HCT116 (cell line): ENCODE data around the gene CAMK2D. TPM values are rescaled to one million over a fixed set of nuclear protein-coding genes. Genes with fewer than 3 reads are reported as not detected.

ENCODE experiments used
- ATAC-seq: fragments of 200-7000 bp; cut with Tn5 transposase; 2 replicates; pipeline ENCODE4 v1.9.1; 2020; ENCODE audit warnings: mild to moderate bottlenecking, moderate library complexity
- BruUV-seq: library from RNA; stranded (reverse); fragments of 400-500 nt; replicated peaks from 2 replicates; lab custom pipeline; 2021; lab: Mats Ljungman, UMichigan
- CTCF ChIA-PET: fragments of 300-600 bp; sonication (Branson Sonifier 250); formaldehyde crosslinking; loops from one replicate; lab custom pipeline; 2021; ENCODE audit warnings: antibody characterized with exemption; lab: Charles Lee
- POLR2A ChIA-PET: fragments of 300-600, 350-600 bp; sonication (Branson Sonifier 250); formaldehyde crosslinking; loops from one replicate; lab custom pipeline; 2021; ENCODE audit warnings: antibody characterized with exemption; lab: Charles Lee
- RAD21 ChIA-PET, 2 experiments: fragments of 300-600 bp; sonication (Branson Sonifier 250); formaldehyde crosslinking; loops; one replicate each; lab custom pipeline; 2023; ENCODE audit warnings: low total read pairs in 2 of 2; ENCODE audit not compliant: uncharacterized antibody in 2 of 2, unreplicated experiment in 2 of 2, low non-redundant PET in 1 of 2; lab: Charles Lee
- DNase-seq: peaks from one replicate; pipeline ENCODE4 v3.0.0-alpha.2; 2010; ENCODE audit warnings: low read depth, low spot score
- H2AFZ ChIP-seq: fragments of 200-600 bp; shearing (Covaris generic), sonication (generic); 2 replicates; pipeline ENCODE4 v1.6.1; 2017; ENCODE audit warnings: low read depth, mixed run types, mixed read lengths, antibody characterized with exemption, low read length; ENCODE audit not compliant: poor library complexity, severe bottlenecking
- H3K27ac ChIP-seq: 2 replicates; pipeline ENCODE4 v1.5.1; 2012; ENCODE audit warnings: low read depth, low read length
- H3K27me3 ChIP-seq: fragments of 200-600 bp; sonication (generic); 2 replicates; pipeline ENCODE4 v1.6.1; 2016; ENCODE audit warnings: mixed run types, low read length, mixed read lengths; ENCODE audit not compliant: insufficient read depth
- H3K36me3 ChIP-seq, 2 experiments: fragments of 200-500 bp in 1 of 2; fragments of 200-600 bp in 1 of 2; sonication (Bioruptor generic) in 1 of 2; sonication (generic) in 1 of 2; 2 replicates each; pipeline versions ENCODE4 v1.5.1 to v1.6.1; 2014 to 2016; ENCODE audit warnings: low read length in 2 of 2, inconsistent platforms in 1 of 2, mixed read lengths in 1 of 2, mixed run types in 1 of 2; ENCODE audit not compliant: insufficient read depth in 2 of 2, control insufficient read depth in 1 of 2
- H3K4me1 ChIP-seq, 2 experiments: fragments of 200-600 bp in 1 of 2; sonication (generic) in 1 of 2; 2 replicates each; pipeline versions ENCODE4 v1.5.1 to v1.6.1; 2012 to 2017; ENCODE audit warnings: low read length in 2 of 2, inconsistent platforms in 1 of 2, mild to moderate bottlenecking in 1 of 2, mixed read lengths in 1 of 2, mixed run types in 1 of 2, moderate library complexity in 1 of 2; ENCODE audit not compliant: insufficient read depth in 2 of 2, control insufficient read depth in 1 of 2
- H3K4me2 ChIP-seq: fragments of 200-600 bp; sonication (generic); 2 replicates; pipeline ENCODE4 v1.6.1; 2017; ENCODE audit warnings: mixed run types, low read length, mixed read lengths
- H3K4me3 ChIP-seq, 2 experiments: fragments of 200-600 bp in 1 of 2; sonication (generic) in 1 of 2; replicated peaks in 1 of 2; 2 replicates each; pipeline ENCODE4 v1.5.1; 2011 to 2016; ENCODE audit warnings: low read length in 2 of 2, control low read depth in 1 of 2, low read depth in 1 of 2, mild to moderate bottlenecking in 1 of 2, mixed read lengths in 1 of 2, mixed run types in 1 of 2
- H3K79me2 ChIP-seq: fragments of 200-600 bp; sonication (generic); 2 replicates; pipeline ENCODE4 v1.6.1; 2017; ENCODE audit warnings: mild to moderate bottlenecking, mixed run types, low read length, moderate library complexity, mixed read lengths; ENCODE audit not compliant: insufficient read depth
- H3K9ac ChIP-seq: fragments of 200-600 bp; sonication (generic); 2 replicates; pipeline ENCODE4 v1.6.1; 2016; ENCODE audit warnings: low read length, mixed read lengths
- H3K9me2 ChIP-seq: fragments of 200-600 bp; sonication (generic), shearing (Covaris generic); 2 replicates; pipeline ENCODE4 v1.6.1; 2017; ENCODE audit warnings: mixed run types, mild to moderate bottlenecking, moderate library complexity; ENCODE audit not compliant: insufficient read depth
- H3K9me3 ChIP-seq, 2 experiments: fragments of 200-500 bp in 1 of 2; fragments of 200-600 bp in 1 of 2; sonication (Bioruptor generic) in 1 of 2; sonication (generic) in 1 of 2; 2 replicates each; pipeline ENCODE4 v1.6.1; 2014 to 2017; ENCODE audit warnings: low read length in 2 of 2, mixed read lengths in 2 of 2, inconsistent platforms in 1 of 2, low read depth in 1 of 2, mild to moderate bottlenecking in 1 of 2, mixed run types in 1 of 2, moderate library complexity in 1 of 2; ENCODE audit not compliant: control insufficient read depth in 1 of 2, insufficient read depth in 1 of 2
- H4K20me1 ChIP-seq: fragments of 200-600 bp; sonication (generic), shearing (Covaris generic); 2 replicates; pipeline ENCODE4 v1.6.1; 2017; ENCODE audit warnings: mixed run types, mild to moderate bottlenecking, moderate library complexity; ENCODE audit not compliant: insufficient read depth
- CBX3 ChIP-seq: IDR thresholded peaks from 2 replicates; pipeline ENCODE4 v1.6.1; 2012; ENCODE audit warnings: low read depth
- CTCF ChIP-seq, 3 experiments: fragments of 200-600 bp in 1 of 3; sonication (generic) in 1 of 3; IDR thresholded peaks in 2 of 3; conservative IDR thresholded peaks in 1 of 3; 2 replicates each; pipeline ENCODE4 v1.5.1; 2012 to 2017; ENCODE audit warnings: low read depth in 2 of 3, low read length in 2 of 3, antibody characterized with exemption in 1 of 3, borderline replicate concordance in 1 of 3, control low read depth in 1 of 3, mild to moderate bottlenecking in 1 of 3, mixed read lengths in 1 of 3, mixed run types in 1 of 3, moderate library complexity in 1 of 3; ENCODE audit not compliant: insufficient read depth in 1 of 3
- EGR1 ChIP-seq: IDR thresholded peaks from 2 replicates; pipeline ENCODE4 v1.6.1; 2012; ENCODE audit warnings: low read depth
- ELF1 ChIP-seq: IDR thresholded peaks from 2 replicates; pipeline ENCODE4 v1.6.1; 2012; ENCODE audit warnings: low read depth, borderline replicate concordance
- POLR2AphosphoS5 ChIP-seq: IDR thresholded peaks from 2 replicates; pipeline ENCODE4 v1.6.1; 2011; ENCODE audit warnings: mild to moderate bottlenecking, low read depth, low read length, moderate library complexity
- SRF ChIP-seq: IDR thresholded peaks from 2 replicates; pipeline ENCODE4 v1.6.1; 2012; ENCODE audit warnings: low read depth
- intact Hi-C: fragments of 100-400 bp; cut with micrococcal nuclease; formaldehyde crosslinking; loops from 2 replicates; pipeline ENCODE4 v1.10.0; 2022
- total RNA-seq: library from RNA; stranded (reverse); gene quantifications from one replicate; pipeline ENCODE4 v1.2.1, GENCODE V29; 2021; ENCODE audit not compliant: unreplicated experiment
- TF ChIP-seq, protein P1 (sequence below): IDR thresholded peaks from 2 replicates; pipeline ENCODE4 v1.6.1; 2012
- TF ChIP-seq, protein P2 (sequence below): IDR thresholded peaks from 2 replicates; pipeline ENCODE4 v1.6.1; 2012; ENCODE audit warnings: low read depth

The CAMK2D gene
- total RNA-seq, 1 experiment from 2014 or later, result 67.0 TPM

DNA sequence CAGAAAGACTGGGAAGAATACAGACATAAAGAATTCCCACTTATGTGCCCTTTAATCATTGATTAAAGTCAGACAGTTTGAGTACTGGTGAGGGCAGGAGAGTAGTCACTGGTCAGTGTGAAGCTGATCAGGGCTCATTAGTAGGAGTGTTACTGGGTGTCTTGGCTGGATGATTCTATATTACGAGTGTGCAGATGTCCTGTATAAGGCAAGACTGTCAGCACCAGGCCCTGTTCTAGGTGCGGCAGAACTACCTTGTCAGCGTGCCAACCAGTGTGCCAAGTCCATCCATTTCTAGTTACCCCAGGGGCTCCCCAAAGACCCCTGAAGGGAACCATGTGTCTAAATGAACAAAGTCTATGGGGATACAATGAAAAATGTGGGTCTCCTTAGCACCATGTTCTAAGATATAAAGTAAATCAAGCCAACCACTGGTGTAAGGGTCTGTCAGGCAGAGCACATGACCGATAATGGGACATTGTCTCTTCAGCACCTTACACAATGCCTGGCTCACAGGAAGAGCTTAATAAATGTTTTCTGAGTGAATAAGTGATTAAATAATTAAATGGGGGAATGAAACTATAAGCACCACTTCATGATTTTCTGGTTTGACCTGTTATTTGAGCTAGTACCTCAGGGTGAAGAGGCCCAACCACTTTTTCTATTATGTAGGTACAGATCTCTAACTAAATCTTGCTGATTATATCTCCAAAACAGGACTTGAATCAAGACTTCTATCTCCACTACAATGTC lies 205.0 kb downstream of the CAMK2D start:
- no peak overlapping the region for H3K9ac ChIP-seq
- H3K79me2 ChIP-seq, result no peaks in the 10 kb centered on the region
- H3K9me3 ChIP-seq, result no peaks in the 10 kb centered on the region
- H3K4me3 ChIP-seq, result no peak overlapping the region
- BruUV-seq, result no TSS peak
- ChIA-PET CTCF (interaction anchor here (1.1 to 2.9 kb wide), 2 partner anchors 9 to 11 kb away, joined by 3 to 14 read pairs; no protein-coding TSS in a partner anchor), POLR2A (no interaction called here), RAD21 (no interaction called here)
- H3K36me3 ChIP-seq, result no peaks in the 10 kb centered on the region
- TF ChIP-seq ELF1, result no peak
- TF ChIP-seq SRF, result no peak
- TF ChIP-seq, protein P1, sequence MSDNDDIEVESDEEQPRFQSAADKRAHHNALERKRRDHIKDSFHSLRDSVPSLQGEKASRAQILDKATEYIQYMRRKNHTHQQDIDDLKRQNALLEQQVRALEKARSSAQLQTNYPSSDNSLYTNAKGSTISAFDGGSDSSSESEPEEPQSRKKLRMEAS, result no peak
- TF ChIP-seq CBX3, result no peak
- TF ChIP-seq, protein P2, sequence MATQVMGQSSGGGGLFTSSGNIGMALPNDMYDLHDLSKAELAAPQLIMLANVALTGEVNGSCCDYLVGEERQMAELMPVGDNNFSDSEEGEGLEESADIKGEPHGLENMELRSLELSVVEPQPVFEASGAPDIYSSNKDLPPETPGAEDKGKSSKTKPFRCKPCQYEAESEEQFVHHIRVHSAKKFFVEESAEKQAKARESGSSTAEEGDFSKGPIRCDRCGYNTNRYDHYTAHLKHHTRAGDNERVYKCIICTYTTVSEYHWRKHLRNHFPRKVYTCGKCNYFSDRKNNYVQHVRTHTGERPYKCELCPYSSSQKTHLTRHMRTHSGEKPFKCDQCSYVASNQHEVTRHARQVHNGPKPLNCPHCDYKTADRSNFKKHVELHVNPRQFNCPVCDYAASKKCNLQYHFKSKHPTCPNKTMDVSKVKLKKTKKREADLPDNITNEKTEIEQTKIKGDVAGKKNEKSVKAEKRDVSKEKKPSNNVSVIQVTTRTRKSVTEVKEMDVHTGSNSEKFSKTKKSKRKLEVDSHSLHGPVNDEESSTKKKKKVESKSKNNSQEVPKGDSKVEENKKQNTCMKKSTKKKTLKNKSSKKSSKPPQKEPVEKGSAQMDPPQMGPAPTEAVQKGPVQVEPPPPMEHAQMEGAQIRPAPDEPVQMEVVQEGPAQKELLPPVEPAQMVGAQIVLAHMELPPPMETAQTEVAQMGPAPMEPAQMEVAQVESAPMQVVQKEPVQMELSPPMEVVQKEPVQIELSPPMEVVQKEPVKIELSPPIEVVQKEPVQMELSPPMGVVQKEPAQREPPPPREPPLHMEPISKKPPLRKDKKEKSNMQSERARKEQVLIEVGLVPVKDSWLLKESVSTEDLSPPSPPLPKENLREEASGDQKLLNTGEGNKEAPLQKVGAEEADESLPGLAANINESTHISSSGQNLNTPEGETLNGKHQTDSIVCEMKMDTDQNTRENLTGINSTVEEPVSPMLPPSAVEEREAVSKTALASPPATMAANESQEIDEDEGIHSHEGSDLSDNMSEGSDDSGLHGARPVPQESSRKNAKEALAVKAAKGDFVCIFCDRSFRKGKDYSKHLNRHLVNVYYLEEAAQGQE, result no peak
- TF ChIP-seq CTCF (IDR thresholded peaks at IDR 0.05 in 2 of 3, conservative IDR thresholded peaks at IDR 0.05 in 1 of 3; ENCODE audit: borderline replicate concordance in 1 of 3, insufficient read depth in 1 of 3, low read depth in 2 of 3, low read length in 2 of 3), result no peak
- no peak for TF ChIP-seq POLR2AphosphoS5
- no peak for TF ChIP-seq EGR1
- no peaks in the 10 kb centered on the region for H3K9me2 ChIP-seq
- DNase-seq (no peak), ATAC-seq (no peak)
- no peak overlapping the region for H2AFZ ChIP-seq
- no peak overlapping the region for H3K27ac ChIP-seq
- H3K27me3 ChIP-seq, result no peaks in the 10 kb centered on the region
- no peak overlapping the region for H3K4me2 ChIP-seq
- no peaks in the 10 kb centered on the region for H4K20me1 ChIP-seq
- H3K4me1 ChIP-seq, result peaks cover 11 to 26% of the 10 kb centered on the region in 2 experiments; a peak in 3 of 4 replicates
- intact Hi-C loops, result no loop called here
